GM23338 (cell line): Measurements from ENCODE around the gene PHACTR2.

Experiments used
- CTCF ChIP-seq, 2 experiments: fragments of 200-600 bp in 1 of 2; sonication (generic) in 1 of 2; conservative IDR thresholded peaks; 2 replicates each; pipeline versions ENCODE4 v1.5.1 to v1.6.1; 2016 to 2017; ENCODE audit warnings: antibody characterized with exemption in 2 of 2, low read depth in 2 of 2, mild to moderate bottlenecking in 2 of 2, moderate library complexity in 1 of 2
- EZH2 ChIP-seq: fragments of 200-600 bp; sonication (generic); IDR thresholded peaks from one replicate; pipeline ENCODE4 v1.8.0; 2017; ENCODE audit warnings: antibody characterized with exemption, mild to moderate bottlenecking, low read depth; ENCODE audit not compliant: unreplicated experiment
- EZH2phosphoT487 ChIP-seq: fragments of 200-600 bp; sonication (generic); IDR thresholded peaks from one replicate; pipeline ENCODE4 v1.8.1; 2018; ENCODE audit warnings: antibody characterized with exemption; ENCODE audit not compliant: unreplicated experiment
- JUNB ChIP-seq: IDR thresholded peaks from one replicate; pipeline ENCODE4 v1.6.1; 2016; ENCODE audit warnings: antibody characterized with exemption; ENCODE audit not compliant: unreplicated experiment
- NANOG ChIP-seq: IDR thresholded peaks from 2 replicates; pipeline ENCODE4 v1.6.1; 2016; ENCODE audit warnings: antibody characterized with exemption, borderline replicate concordance
- POLR2AphosphoS5 ChIP-seq: IDR thresholded peaks from 2 replicates; pipeline ENCODE4 v1.6.1; 2016; ENCODE audit warnings: antibody characterized with exemption, low read depth

GRCh38 chr6:143697076-143697800 is 19.5 kb downstream of the PHACTR2 start:
- TF ChIP-seq EZH2phosphoT487 (no peak), EZH2 (no peak), CTCF (conservative IDR thresholded peaks at IDR 0.05; ENCODE audit: low read depth in 2 of 2) (no peak), POLR2AphosphoS5 (no peak), NANOG (no peak), JUNB (no peak)
